IPS-18c (cell line): ENCODE results near the gene UBR2.

Source experiments
- H3K4me3 ChIP-seq: 2 replicates; pipeline ENCODE4 v1.7.0; 2013; ENCODE audit warnings: low read depth, mild to moderate bottlenecking, low read length, moderate library complexity; ENCODE audit not compliant: insufficient read depth
- H3K9me3 ChIP-seq: one replicate; pipeline ENCODE4 v1.6.1; 2013; ENCODE audit warnings: mild to moderate bottlenecking, low read length, moderate library complexity; ENCODE audit not compliant: control insufficient read depth, insufficient read depth

UBR2 gene

DNA sequence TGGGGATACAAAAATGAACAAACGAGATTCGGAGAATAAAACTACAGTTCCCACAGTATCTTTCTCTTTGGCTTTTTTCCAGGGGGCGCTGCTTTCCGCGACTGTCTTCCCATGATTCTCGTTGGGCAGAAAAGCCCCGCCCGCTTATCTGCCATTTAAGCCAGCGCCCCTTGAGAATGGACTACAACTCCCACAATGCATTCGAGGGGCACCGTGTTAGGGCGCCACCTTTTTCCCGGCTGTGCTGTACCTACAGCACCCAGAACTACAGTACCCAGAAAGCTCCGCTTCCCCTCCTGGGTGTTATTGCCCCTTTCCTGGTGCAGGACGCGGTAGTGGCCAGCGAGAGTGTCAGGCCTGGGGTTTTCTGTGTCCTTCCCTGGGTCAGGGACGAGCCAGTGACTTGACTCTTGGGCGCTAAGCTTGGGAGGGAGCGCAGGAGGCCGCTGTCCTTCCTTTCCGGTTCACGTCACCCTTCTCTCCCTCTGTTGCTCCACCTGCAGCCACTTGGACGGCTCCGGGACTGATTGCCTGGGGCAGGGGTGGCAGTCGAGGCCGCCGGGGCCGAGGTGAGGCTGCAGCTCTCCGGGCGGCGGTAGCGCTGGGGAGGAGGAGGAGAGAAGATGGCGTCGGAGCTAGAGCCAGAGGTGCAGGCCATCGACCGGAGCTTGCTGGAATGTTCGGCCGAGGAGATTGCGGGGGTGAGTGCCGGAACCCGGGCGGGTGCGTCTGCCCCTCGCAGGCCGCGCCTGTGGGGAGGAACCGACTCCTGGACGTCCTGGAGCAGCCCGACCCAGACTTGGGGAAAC, at the start of gene UBR2:
Gene UBR2 (plus strand): TSS at position 333 of the 809 bp plus-strand sequence. CDS start 291 bp downstream, at position 624.
- H3K9me3 ChIP-seq: no peaks in the 10 kb centered on the region
- H3K4me3 ChIP-seq: peak within 1 kb of the TSS; percentile 95

DNA sequence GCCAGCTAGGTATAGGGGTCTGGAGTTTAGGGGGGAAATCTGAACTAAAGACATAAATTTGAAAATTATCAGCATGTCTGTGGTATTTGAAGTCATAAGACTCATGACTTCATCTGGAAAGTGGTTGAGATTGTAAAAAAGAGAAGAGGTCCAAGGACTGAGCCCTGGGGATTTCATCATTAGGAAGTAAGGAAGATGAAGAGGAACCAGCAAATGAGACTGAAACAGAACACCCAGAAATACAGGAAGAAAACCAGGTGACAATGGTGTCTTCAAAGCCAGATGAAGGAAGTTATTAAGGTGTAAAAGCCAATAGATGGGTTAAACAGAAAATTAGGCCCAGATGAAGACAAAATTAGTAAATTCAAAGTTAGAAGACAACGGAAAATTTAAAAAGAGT, 49.1 kb upstream of the UBR2 start:
- Histone ChIP-seq H3K4me3 (no peak overlapping the region), H3K9me3 (no peaks in the 10 kb centered on the region)

DNA sequence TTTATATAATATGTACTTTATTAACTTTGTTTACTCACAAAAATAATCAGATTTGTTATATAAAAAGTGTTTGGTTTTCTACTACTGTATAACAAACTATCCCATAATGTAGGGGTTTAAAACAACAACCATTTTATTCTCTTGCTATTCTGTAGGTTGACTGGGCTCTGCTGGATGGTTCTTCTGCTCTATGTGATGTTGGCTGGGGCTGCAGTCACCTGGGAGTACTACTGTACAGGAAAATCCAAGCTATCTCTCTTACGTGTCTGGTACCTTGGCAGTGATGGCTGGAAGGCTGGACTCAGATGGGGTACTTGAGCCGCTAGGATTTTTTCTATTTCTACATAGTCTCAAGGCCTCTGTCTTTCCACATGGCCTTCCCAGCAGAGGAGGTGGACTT, 44.0 kb upstream of the UBR2 start:
- Histone ChIP-seq H3K9me3 (no peaks in the 10 kb centered on the region), H3K4me3 (no peak overlapping the region)

DNA sequence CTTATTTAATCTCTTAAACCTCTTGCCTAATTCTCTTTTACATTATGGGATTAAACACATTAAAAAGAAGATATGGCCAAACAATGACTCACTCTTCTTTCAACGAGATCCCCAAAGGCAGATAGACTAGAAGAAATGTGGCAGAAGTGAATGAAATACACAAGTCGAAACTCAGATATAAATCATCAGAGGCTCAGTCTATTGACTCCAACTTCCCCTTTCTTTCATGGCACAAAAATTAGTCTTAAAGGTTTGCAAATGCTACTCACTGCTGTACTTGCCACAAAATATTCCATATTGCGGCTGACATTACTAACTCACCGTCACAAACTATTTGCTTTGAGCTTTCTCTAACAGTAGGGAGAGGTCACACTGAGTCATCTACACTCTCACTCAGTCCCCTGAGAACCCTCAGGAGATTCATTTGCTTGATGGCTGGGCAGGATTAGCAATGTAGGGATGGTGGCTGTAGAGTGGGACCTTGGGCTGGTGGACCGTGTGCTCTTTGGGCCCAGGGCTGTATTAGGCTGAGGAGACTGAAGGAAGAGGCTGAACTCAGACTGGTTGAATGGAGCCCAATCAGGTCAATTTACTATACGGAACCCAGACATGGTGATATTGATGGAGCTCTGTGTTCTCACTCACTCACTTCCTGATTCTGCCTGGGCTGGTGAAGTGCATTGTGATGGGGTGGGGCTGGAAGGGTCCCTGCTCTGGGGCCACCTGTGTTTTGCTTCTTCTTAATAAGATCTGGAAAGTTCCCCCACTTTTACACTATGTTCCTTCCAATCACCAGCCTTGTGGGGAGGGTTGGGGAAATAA, 42.8 kb upstream of the UBR2 start:
- no peak overlapping the region for H3K4me3 ChIP-seq
- H3K9me3 ChIP-seq: no peaks in the 10 kb centered on the region

DNA sequence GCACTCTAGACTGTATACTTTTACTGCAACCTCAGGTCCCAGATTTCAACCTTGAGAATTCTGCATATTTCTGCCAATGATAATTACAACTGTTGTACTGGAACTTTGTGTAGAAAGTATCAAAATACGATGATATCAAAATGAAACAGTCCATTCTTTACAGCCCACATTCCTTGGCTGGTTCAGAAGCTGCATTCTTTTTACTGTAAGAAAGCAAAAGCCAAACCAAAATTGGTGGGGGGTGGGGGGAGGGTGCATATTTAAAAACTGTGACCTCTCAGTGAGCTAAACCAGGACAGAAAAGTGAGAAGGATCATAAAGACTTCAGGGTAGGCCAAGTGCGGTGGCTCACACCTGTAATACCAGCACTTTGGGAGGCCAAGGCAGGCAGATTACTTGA, 41.8 kb upstream of the UBR2 start:
- no peak overlapping the region for H3K4me3 ChIP-seq

DNA sequence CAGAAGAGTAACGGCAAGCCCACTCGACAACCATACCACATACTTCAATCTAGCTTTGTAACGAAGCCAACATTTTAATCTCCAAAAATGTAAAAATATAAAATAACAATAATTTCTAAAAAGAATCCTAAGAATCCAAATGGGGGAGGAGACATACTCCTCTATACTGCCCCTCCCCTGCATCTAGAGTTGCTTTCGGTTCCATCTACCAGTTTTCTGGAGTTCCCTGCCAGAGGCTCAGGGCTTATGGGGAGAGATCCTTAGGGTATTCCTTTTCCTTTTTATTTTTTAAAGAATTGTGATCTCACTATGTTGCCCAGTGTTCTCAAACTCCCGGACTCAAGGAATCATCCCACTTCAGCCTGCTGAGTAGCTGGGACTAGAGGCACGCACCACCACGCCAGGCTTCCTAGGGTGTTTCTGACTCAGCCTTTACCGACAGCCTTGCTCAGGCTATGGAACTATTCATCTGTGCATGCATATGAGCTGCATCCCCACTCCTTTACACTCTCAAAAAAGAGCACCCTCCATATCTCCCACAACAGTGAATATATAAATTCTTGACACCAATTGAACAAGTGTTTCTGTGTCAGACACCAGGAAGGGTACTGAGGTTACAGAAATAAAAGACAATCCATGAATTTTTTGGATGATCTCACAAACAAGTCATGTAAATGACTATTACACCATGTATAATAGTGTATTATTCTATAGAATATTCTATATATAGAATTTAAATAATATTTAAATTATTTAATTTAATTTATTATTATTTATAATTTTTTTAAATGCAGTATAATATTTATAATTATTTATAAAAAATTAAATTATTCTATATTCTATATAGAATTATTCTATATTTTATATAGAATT, 40.7 kb upstream of the UBR2 start:
- Histone ChIP-seq H3K9me3 (no peaks in the 10 kb centered on the region), H3K4me3 (no peak overlapping the region)

More for the DNA sequence above, 41.8 kb upstream of the UBR2 start:
- H3K9me3 ChIP-seq: no peaks in the 10 kb centered on the region

DNA sequence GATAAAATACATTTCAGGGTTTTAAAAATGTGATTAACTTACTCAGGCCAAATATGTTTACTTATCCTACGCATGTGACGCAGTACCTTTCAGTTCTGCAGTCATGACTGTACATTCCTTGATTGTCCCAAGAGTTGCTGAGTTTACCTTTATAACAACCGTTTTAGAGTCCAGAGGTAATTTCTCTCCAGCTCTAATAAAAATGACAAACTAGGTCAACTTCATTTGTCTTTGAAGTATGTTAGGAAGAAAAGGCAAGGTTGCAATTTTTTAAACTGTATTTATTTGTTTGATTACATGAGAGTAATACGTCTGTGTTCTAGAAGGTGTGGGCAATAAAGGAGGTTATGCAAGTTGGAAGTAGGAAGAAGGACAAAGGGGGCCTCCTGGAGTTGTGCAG, 38.6 kb upstream of the UBR2 start:
- Histone ChIP-seq H3K4me3 (no peak overlapping the region), H3K9me3 (no peaks in the 10 kb centered on the region)

DNA sequence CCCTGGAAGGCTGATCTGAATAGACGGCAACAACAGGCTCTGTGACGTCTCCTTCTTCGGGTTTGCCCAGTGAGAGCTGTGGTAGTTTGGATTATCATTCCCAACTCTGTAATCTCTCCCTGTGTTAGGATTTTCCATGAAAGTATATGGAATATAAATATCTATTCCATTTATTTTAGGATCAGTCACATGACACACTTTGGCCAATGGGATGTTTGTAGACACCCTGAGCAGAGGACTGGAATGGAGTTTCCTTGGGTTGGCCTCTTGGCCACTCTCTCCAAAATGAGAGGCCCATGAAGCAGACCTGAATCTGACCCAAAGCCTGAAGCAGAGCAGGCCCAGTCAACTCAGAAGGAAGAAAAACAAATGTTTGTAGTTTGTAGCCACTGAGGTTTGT, 37.2 kb upstream of the UBR2 start:
- Histone ChIP-seq H3K4me3 (no peak overlapping the region), H3K9me3 (no peaks in the 10 kb centered on the region)

DNA sequence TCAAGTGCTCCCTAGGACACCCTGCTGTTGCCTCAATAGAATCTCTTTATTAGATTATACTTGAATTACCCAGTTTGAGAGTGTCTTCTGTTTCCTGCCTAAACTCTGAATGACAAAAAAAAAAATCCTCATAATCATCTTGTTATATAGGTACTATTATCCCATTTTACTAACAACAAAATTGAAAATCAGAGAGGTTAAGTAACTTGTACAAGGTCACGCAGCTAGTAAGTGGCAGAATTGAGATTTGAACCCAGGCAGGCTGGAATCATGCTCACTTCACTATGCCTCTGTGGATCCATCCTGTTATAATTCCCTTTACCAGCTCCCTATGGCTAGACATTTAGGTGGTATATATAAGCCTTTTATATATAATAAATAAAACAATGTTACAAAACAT, 36.6 kb upstream of the UBR2 start:
- Histone ChIP-seq H3K4me3 (no peak overlapping the region), H3K9me3 (no peaks in the 10 kb centered on the region)

DNA sequence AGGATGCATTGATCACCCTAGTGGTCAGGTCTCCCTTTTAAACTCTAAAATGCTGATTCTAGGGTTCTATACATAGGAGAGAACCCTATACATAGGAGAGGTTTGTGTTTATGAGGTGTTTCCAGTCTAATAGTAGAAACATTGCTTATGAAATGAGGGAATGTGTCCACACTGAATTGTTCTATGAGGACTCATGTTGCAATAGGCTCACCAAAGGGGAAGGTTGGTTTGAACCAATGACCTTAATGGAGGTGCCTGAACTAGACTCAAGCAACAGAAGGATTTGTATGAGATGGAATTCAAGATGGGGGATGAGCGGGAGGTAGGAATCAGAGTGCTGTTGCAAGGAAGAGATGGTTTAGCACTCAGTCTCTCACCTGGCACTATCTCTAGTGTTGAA, 33.5 kb upstream of the UBR2 start:
- Histone ChIP-seq H3K4me3 (no peak overlapping the region), H3K9me3 (no peaks in the 10 kb centered on the region)

DNA sequence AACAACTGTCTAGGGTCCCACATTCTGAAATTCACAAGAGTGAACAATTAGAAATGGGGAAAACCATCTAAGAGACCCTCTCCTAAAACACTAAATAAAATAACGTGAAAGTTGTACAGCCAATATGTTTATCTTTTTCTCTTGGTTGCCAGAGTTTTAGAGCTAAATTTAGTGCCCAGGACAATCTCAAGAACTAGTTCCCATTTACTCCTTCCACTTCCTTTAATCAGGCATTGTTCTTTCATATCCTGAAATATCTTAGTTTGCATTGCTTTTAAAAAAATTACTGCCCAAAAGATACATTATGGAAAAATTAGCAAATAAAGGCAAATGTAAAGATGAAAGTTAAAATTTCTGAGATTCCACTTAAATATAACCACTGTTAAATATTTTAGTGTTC, 33.1 kb upstream of the UBR2 start:
- Histone ChIP-seq H3K9me3 (no peaks in the 10 kb centered on the region), H3K4me3 (no peak overlapping the region)

DNA sequence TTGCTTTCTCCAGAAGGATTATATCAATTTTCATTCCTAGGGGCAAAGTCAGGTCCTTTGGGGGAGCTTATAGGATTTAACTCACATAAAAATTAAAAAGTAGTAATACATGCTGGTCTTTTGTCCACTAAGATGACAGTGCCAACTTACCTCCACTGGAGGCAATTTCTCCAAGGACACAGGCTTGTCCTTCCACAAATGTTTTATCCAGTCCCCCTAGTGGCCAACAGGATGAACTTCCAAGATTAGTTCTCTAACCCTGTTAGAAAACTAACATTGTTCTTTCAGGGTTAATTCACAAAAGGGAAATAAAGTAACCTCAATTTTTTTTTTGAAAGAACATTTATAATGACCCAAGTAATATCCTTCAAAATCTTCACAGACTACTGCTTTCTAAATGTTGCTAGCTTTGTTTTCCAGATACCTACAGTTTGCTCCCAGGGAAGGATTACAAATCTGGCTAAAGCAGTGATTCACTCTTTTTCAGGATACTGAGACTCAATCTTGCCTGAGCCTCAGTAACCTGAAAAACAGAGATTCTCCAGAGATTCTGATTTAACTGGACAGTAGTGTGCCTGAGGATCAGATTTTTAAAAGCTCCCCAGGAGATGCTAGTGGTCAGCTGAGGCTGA, 31.7 kb upstream of the UBR2 start:
- no peak overlapping the region for H3K4me3 ChIP-seq
- no peaks in the 10 kb centered on the region for H3K9me3 ChIP-seq

DNA sequence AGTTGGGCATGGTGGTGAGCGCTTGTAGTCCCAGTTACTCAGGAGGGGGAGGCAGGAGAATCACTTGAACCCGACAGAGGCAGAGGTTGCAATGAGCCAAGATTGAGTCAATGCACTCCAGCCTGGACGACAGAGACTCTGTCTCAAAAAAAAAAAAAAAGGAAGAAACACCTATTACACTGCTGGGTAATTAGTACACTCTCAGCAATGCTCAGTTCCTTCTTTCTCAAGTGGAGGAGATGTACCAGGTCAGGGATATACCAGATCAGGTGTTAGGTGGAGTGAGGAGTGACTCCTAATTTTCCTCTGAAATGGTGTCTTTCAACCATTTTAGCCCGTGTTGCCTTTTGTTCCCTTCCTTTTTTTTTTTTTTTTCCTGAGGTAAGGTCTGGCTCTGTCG, 30.0 kb upstream of the UBR2 start:
- Histone ChIP-seq H3K9me3 (no peaks in the 10 kb centered on the region), H3K4me3 (no peak overlapping the region)

DNA sequence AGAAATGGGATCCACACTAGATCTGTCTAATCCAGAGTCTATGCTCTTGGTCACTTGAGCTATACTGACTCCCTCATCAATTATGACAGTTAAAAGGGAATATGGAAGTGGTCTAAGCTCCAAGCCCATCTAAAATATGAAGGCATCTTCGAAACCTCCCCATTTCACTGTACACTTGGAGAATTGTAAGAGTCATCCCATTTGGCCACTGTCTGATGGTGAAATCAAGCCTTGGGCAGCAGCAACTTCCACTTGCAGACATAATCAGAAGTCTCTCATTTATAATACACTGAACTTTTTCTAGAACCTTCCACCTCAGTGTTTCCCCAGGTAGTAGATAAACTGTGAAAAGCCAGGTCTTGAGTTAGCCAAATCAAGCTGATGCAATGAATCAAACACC, 26.3 kb upstream of the UBR2 start:
- H3K9me3 ChIP-seq: no peaks in the 10 kb centered on the region
- H3K4me3 ChIP-seq: no peak overlapping the region

DNA sequence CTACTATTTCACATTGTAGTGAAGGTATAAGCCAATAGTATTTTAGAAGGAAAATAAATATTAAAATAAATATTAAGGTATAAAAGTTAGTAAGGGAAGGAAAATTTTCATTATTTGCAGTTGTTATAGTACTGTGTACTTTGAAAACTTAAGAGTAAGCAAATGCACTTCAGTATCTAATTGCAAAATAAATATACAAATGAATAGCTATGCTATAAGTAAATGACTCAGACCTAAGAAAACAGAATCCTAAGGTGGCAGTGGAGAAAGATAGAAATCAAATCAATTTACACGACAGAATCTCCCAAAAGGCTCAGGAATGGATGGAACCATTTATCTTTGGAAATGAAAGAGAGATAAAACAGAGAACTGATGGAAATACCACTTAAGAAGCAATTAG, 24.7 kb upstream of the UBR2 start:
- no peaks in the 10 kb centered on the region for H3K9me3 ChIP-seq
- H3K4me3 ChIP-seq: no peak overlapping the region

DNA sequence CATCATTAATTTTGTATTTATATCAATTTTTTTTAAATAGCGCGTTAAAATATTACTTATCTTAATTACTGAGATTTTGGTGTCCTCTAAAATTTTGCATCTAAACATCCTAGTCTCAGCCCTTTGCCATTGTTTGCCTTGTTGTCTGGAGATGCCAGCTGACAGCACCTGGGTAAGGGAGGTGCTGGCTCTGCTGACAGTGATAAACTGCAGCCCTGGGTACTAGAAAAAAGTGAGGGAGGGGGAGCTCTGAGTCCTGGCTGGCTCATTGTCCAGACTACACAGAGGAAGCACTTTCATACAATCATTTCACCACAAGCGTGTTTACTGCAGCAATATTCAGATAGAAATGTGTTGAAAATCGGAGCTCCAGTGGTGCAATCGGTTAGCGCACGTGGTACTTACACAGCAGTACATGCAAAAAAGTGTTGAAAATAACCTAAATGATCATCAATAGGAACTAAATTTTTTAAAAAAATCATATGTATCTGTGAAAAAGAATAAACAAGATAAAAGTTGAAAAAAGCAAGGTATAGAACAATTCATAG, 18.5 kb upstream of the UBR2 start:
- H3K9me3 ChIP-seq: no peaks in the 10 kb centered on the region
- H3K4me3 ChIP-seq: no peak overlapping the region
